SKM-1 treated with dmso at 0.1 percent for 144 hours (cell line): Measurements from ENCODE around the gene ST8SIA5.
A peak's percentile ranks its signal among the peaks of the same experiment; 100 is the strongest.

Experiments used
- DNase-seq: peaks from one replicate; lab custom pipeline; 2025; ENCODE audit not compliant: unreplicated experiment; lab: John Stamatoyannopoulos, UW

Gene ST8SIA5

GRCh38 chr18:46712406-46712805 is 44.4 kb downstream of the ST8SIA5 start:
- DNase-seq = no peak

- no peak for DNase-seq
Measured at GRCh38 chr18:46711444-46711863, 45.4 kb downstream of the ST8SIA5 start.

GRCh38 chr18:46706968-46707367 is 49.9 kb downstream of the ST8SIA5 start:
- DNase-seq = no peak

- no peak for DNase-seq
Measured at GRCh38 chr18:46705521-46705920, 51.3 kb downstream of the ST8SIA5 start.

- DNase-seq = no peak
Measured at GRCh38 chr18:46704816-46705215, 52.0 kb downstream of the ST8SIA5 start.

- DNase-seq = no peak
Measured at GRCh38 chr18:46704189-46704588, 52.7 kb downstream of the ST8SIA5 start.

- DNase-seq = no peak
Measured at GRCh38 chr18:46702471-46702870, 54.4 kb downstream of the ST8SIA5 start.

- DNase-seq = no peak
Measured at GRCh38 chr18:46700066-46700824, 56.6 kb downstream of the ST8SIA5 start.

- DNase-seq = no peak
Measured at GRCh38 chr18:46696702-46697101, 60.2 kb downstream of the ST8SIA5 start.

GRCh38 chr18:46696268-46696667 is 60.6 kb downstream of the ST8SIA5 start:
- no peak for DNase-seq

- no peak for DNase-seq
Measured at GRCh38 chr18:46693996-46694395, 62.9 kb downstream of the ST8SIA5 start.

GRCh38 chr18:46688853-46689525 is 67.9 kb downstream of the ST8SIA5 start:
- no peak for DNase-seq

- no peak for DNase-seq
Measured at GRCh38 chr18:46686186-46686585, 70.7 kb downstream of the ST8SIA5 start.

GRCh38 chr18:46683252-46683651 is 73.6 kb downstream of the ST8SIA5 start:
- DNase-seq = no peak

- DNase-seq = peak; percentile 52
Measured at GRCh38 chr18:46680784-46681695, 75.8 kb downstream of the ST8SIA5 start.

- DNase-seq = no peak
Measured at GRCh38 chr18:46679846-46680598, 76.8 kb downstream of the ST8SIA5 start.

- DNase-seq = peak; percentile 68
Measured at GRCh38 chr18:46678785-46679399, 78.0 kb downstream of the ST8SIA5 start.

GRCh38 chr18:46678041-46678440 is 78.8 kb downstream of the ST8SIA5 start:
- no peak for DNase-seq

GRCh38 chr18:46677611-46678010 is 79.2 kb downstream of the ST8SIA5 start:
- no peak for DNase-seq

- DNase-seq = no peak
Measured at GRCh38 chr18:46676182-46676835, 80.5 kb downstream of the ST8SIA5 start.
